ENCODE data around the gene KRT31. TPM values are rescaled to one million over a fixed set of nuclear protein-coding genes. Genes with fewer than 3 reads are reported as not detected.

KRT31 gene
- total RNA-seq (not detected), total RNA-seq (0 reads per million in 29 experiments)
- total RNA-seq (2013): not detected

DNA sequence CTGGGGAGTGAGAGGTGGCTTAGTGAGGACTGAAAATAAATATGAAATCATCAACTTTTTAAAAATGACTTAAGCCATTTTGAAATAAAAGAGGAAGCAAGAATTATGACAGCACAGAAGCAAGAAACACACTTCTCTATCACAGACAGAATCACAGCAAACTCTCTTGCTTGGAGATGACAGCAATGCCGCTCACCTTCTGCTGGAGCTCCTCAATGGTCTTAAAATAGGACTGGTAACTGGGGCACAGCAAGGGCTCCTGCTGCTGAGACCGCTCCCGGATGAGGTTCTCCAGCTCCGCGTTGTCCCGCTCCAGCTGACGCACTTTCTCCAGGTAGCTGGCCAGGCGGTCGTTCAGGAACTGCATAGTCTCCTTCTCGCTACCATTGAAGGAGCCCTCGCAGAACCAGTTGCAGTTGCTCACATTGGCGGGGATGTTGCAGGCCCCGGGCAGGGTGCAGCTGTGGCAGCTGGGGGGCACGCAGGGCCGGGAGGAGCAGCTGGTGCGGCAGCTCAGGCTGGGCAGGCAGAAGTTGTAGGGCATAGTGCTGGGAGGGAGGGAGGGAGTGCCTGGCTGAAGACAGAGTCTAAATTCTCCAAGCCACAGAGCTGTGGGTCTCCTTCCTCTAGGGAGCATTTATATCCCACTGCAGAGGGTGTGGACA, at the start of gene KRT31:
TSS of gene KRT31 (minus strand) at position 613 of the 665 bp plus-strand sequence. CDS start at position 544, 69 bp downstream.
- POLR2A ChIA-PET: no interaction called here
- CTCF ChIA-PET: no interaction called here
- H3K27ac Mint-ChIP-seq: no peak within 1 kb of the TSS

DNA sequence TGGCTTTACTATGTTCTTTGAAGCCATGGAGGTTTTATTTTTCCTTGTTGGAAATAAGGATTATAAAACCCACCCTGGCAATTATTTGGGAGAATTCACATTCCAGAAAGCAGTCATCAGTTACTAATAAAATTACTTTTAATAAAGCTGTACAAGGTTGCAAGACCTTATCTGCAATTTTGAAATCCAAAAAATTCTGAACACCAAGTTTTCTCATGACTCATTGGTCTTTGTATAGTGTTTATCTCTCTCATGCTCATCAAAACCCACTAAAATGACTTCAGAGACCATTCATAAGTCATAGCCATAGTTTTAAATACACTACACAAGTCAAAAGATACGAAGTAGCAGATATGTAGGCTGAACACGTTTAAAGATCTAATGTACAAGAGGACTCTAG, 49.4 kb upstream of the KRT31 start:
- H3K9me3 Mint-ChIP-seq: no peaks in the 10 kb centered on the region
- H3K36me3 Mint-ChIP-seq: no peaks in the 10 kb centered on the region
- DNase-seq (no peak), ATAC-seq (replicated peaks in 1 of 4) (no peak)
- Histone ChIP-seq H3K4me3 (ENCODE audit: control insufficient read depth in 1 of 2, extremely low read depth in 1 of 2, low read length in 1 of 2) (no peak overlapping the region), H3K4me1 (ENCODE audit: control insufficient read depth in 1 of 2, extremely low read depth in 1 of 2, insufficient read depth in 2 of 2, low read length in 2 of 2) (no peaks in the 10 kb centered on the region), H3K36me3 (ENCODE audit: control insufficient read depth in 2 of 2, extremely low read depth in 1 of 2, insufficient read depth in 1 of 2, low read length in 1 of 2) (no peaks in the 10 kb centered on the region), H3K27ac (ENCODE audit: low read length) (no peak overlapping the region), H3K27me3 (replicated peaks in 1 of 2; ENCODE audit: control insufficient read depth in 2 of 2, extremely low read depth in 1 of 2, insufficient read depth in 2 of 2, low read length in 1 of 2) (peaks cover 0 to 18% of the 10 kb centered on the region in 2 experiments), H3K9me3 (no peaks in the 10 kb centered on the region)
- 60% methylated on average over 2 of the region's 2 CpGs for WGBS (ENCODE audit: insufficient coverage)
- POLR2A ChIA-PET: no interaction called here
- H3K27ac Mint-ChIP-seq: no peak overlapping the region
- H3K4me1 Mint-ChIP-seq: peaks cover 0 to 2% (median 0%) of the 10 kb centered on the region in 3 donors
- no peak overlapping the region for H3K4me3 Mint-ChIP-seq
- peaks cover 7 to 8% of the 10 kb centered on the region in 2 donors for H3K27me3 Mint-ChIP-seq
- CTCF ChIA-PET: no interaction called here

More for the DNA sequence above, at the start of gene KRT31:
- no peak within 1 kb of the TSS for H3K4me3 ChIP-seq (ENCODE audit: control insufficient read depth in 1 of 2, extremely low read depth in 1 of 2, low read length in 1 of 2)
- no peak for ATAC-seq (replicated peaks in 1 of 4)
- no peak for DNase-seq
- no peak within 1 kb of the TSS for H3K27ac ChIP-seq (ENCODE audit: low read length)
- H3K36me3 Mint-ChIP-seq: no peaks in the 10 kb centered on the region
- H3K9me3 Mint-ChIP-seq: no peaks in the 10 kb centered on the region
- WGBS (ENCODE audit: insufficient coverage): 92% methylated on average over 10 of the region's 16 CpGs
- no peaks in the 10 kb centered on the region for H3K9me3 ChIP-seq
- no peaks in the 10 kb centered on the region for H3K36me3 ChIP-seq (ENCODE audit: control insufficient read depth in 2 of 2, extremely low read depth in 1 of 2, insufficient read depth in 1 of 2, low read length in 1 of 2)
- H3K4me3 Mint-ChIP-seq: no peak within 1 kb of the TSS
- H3K27me3 ChIP-seq (replicated peaks in 1 of 2; ENCODE audit: control insufficient read depth in 2 of 2, extremely low read depth in 1 of 2, insufficient read depth in 2 of 2, low read length in 1 of 2): peaks cover 0 to 4% of the 10 kb centered on the region in 2 experiments
- no peaks in the 10 kb centered on the region for H3K4me1 ChIP-seq (ENCODE audit: control insufficient read depth in 1 of 2, extremely low read depth in 1 of 2, insufficient read depth in 2 of 2, low read length in 2 of 2)
- H3K4me1 Mint-ChIP-seq: peaks cover under 1 to 12% (median 3%) of the 10 kb centered on the region in 3 donors
- H3K27me3 Mint-ChIP-seq: peaks cover 3 to 4% of the 10 kb centered on the region in 2 donors

DNA sequence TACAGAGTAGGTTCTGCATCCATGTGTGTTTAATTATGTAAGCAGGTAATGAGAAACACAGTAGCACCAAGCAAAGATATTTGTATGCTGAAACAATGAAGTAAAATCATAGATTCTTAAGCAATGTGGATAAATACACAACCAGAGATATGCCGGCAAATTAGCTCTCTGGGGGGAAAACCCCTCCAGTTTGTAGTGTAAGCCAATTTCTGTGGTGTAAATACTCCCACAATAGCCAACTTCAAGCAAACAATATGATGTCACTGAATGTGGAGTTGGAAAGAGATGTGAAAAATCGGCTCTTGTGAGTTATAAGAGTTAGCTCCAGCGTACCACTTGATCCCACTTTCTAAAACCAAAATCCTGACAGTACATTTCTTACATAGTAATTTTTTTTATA, 47.2 kb upstream of the KRT31 start:
- Histone ChIP-seq H3K4me3 (ENCODE audit: control insufficient read depth in 1 of 2, extremely low read depth in 1 of 2, low read length in 1 of 2) (no peak overlapping the region), H3K36me3 (ENCODE audit: control insufficient read depth in 2 of 2, extremely low read depth in 1 of 2, insufficient read depth in 1 of 2, low read length in 1 of 2) (no peaks in the 10 kb centered on the region), H3K27me3 (replicated peaks in 1 of 2; ENCODE audit: control insufficient read depth in 2 of 2, extremely low read depth in 1 of 2, insufficient read depth in 2 of 2, low read length in 1 of 2) (peaks cover 0 to 26% of the 10 kb centered on the region in 2 experiments), H3K4me1 (ENCODE audit: control insufficient read depth in 1 of 2, extremely low read depth in 1 of 2, insufficient read depth in 2 of 2, low read length in 2 of 2) (no peaks in the 10 kb centered on the region), H3K27ac (ENCODE audit: low read length) (no peak overlapping the region), H3K9me3 (no peaks in the 10 kb centered on the region)
- no peak overlapping the region for H3K27ac Mint-ChIP-seq
- no peaks in the 10 kb centered on the region for H3K9me3 Mint-ChIP-seq
- ChIA-PET POLR2A (no interaction called here), CTCF (interaction anchor here in 1 of 2 donors (0.5 kb wide), 1 partner anchor 235 kb away, joined by 7 read pairs; no protein-coding TSS in a partner anchor)
- DNase-seq (no peak), ATAC-seq (replicated peaks in 1 of 4) (no peak)
- H3K4me3 Mint-ChIP-seq: no peak overlapping the region
- H3K4me1 Mint-ChIP-seq: peaks cover 0 to 2% (median 0%) of the 10 kb centered on the region in 3 donors
- WGBS (ENCODE audit: insufficient coverage): no CpG with 5 or more reads among the region's 3 CpGs
- H3K27me3 Mint-ChIP-seq: peaks cover 4 to 7% of the 10 kb centered on the region in 2 donors
- no peaks in the 10 kb centered on the region for H3K36me3 Mint-ChIP-seq

DNA sequence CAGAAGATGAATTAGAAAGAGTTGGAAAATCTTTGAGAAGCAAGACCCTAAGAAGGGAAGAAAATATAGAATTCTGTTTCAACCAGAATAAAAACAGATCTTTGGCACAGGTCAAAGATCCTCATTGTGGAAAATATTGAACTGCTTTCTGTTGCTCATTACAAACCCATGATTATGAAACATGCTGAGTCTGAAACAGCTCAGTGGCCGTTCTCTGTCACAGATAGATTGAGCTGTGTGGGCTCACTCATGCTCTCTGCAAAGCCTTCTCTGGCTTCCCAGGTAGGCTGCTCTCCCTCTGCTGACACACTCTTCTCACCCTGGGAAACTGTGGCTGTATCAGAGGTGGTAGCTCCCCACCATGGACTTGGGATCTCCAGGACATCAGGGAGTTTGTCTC, 46.8 kb upstream of the KRT31 start:
- CTCF ChIA-PET: interaction anchor here in 1 of 2 donors (0.5 kb wide), 1 partner anchor 236 kb away, joined by 7 read pairs; no protein-coding TSS in a partner anchor
- DNase-seq (no peak), ATAC-seq (replicated peaks in 1 of 4) (no peak)
- Histone ChIP-seq H3K4me3 (ENCODE audit: control insufficient read depth in 1 of 2, extremely low read depth in 1 of 2, low read length in 1 of 2) (no peak overlapping the region), H3K27ac (ENCODE audit: low read length) (no peak overlapping the region), H3K9me3 (no peaks in the 10 kb centered on the region), H3K27me3 (replicated peaks in 1 of 2; ENCODE audit: control insufficient read depth in 2 of 2, extremely low read depth in 1 of 2, insufficient read depth in 2 of 2, low read length in 1 of 2) (peaks cover 0 to 24% of the 10 kb centered on the region in 2 experiments), H3K4me1 (ENCODE audit: control insufficient read depth in 1 of 2, extremely low read depth in 1 of 2, insufficient read depth in 2 of 2, low read length in 2 of 2) (no peaks in the 10 kb centered on the region), H3K36me3 (ENCODE audit: control insufficient read depth in 2 of 2, extremely low read depth in 1 of 2, insufficient read depth in 1 of 2, low read length in 1 of 2) (no peaks in the 10 kb centered on the region)
- WGBS (ENCODE audit: insufficient coverage): 57% methylated on average over 1 of the region's 1 CpG
- POLR2A ChIA-PET: no interaction called here
- no peaks in the 10 kb centered on the region for H3K36me3 Mint-ChIP-seq
- no peaks in the 10 kb centered on the region for H3K9me3 Mint-ChIP-seq
- H3K27me3 Mint-ChIP-seq: peaks cover under 1 to 11% of the 10 kb centered on the region in 2 donors
- no peak overlapping the region for H3K27ac Mint-ChIP-seq
- H3K4me3 Mint-ChIP-seq: no peak overlapping the region
- peaks cover 0 to 2% (median 0%) of the 10 kb centered on the region in 3 donors for H3K4me1 Mint-ChIP-seq

DNA sequence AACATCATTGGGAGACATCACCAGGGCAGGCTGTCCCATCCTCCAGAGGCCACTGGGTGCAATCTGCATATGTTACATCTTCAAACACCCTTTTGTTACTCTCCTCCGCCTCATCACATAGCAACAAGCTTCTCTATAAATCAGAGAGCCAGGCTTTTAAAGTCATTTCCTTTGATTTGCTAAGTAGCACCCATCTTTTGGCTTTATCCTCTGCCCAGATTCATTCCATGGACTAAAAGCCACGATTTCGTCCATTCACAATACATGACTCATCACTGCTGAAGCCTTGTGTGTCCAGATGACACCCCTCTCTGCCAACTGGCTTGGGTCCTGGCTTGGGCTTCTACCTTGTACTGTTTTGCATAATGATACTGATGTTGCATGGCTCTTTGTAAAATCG, 45.3 kb upstream of the KRT31 start:
- Histone ChIP-seq H3K27ac (ENCODE audit: low read length) (no peak overlapping the region), H3K4me1 (ENCODE audit: control insufficient read depth in 1 of 2, extremely low read depth in 1 of 2, insufficient read depth in 2 of 2, low read length in 2 of 2) (no peaks in the 10 kb centered on the region), H3K27me3 (replicated peaks in 1 of 2; ENCODE audit: control insufficient read depth in 2 of 2, extremely low read depth in 1 of 2, insufficient read depth in 2 of 2, low read length in 1 of 2) (peaks cover 0 to 21% of the 10 kb centered on the region in 2 experiments), H3K9me3 (no peaks in the 10 kb centered on the region), H3K4me3 (ENCODE audit: control insufficient read depth in 1 of 2, extremely low read depth in 1 of 2, low read length in 1 of 2) (no peak overlapping the region), H3K36me3 (ENCODE audit: control insufficient read depth in 2 of 2, extremely low read depth in 1 of 2, insufficient read depth in 1 of 2, low read length in 1 of 2) (no peaks in the 10 kb centered on the region)
- DNase-seq (no peak), ATAC-seq (replicated peaks in 1 of 4) (no peak)
- 81% methylated on average over 3 of the region's 4 CpGs for WGBS (ENCODE audit: insufficient coverage)
- peaks cover 0 to 2% (median 0%) of the 10 kb centered on the region in 3 donors for H3K4me1 Mint-ChIP-seq
- H3K9me3 Mint-ChIP-seq: no peaks in the 10 kb centered on the region
- no peaks in the 10 kb centered on the region for H3K36me3 Mint-ChIP-seq
- no peak overlapping the region for H3K4me3 Mint-ChIP-seq
- no peak overlapping the region for H3K27ac Mint-ChIP-seq
- ChIA-PET CTCF (no interaction called here), POLR2A (no interaction called here)
- H3K27me3 Mint-ChIP-seq: peaks cover 0 to 11% of the 10 kb centered on the region in 2 donors

DNA sequence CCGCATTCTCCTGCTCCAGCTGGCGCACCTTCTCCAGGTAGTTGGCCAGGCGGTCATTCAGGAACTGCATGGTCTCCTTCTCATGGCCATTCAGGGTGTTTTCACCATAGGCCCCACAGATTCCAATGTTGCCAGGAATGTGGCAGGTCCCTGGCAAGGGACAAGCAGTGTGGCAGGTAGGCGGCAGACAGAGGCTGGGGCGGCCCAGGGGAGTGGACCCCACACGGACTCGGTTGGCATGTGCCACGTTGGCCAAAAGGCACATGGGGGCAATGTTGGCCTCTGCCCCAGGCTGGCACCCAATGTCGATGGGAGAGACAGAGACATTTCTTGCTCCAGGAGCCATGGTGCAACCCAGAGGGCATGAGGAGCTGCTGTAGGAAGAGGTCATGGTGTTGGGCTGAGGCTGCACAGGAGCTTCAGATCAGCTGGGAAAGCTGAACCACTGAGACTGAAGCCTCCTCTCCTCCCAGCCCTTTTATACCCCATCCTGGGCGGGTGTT, 43.2 kb upstream of the KRT31 start, which contains the start of gene KRT38:
TSS of gene KRT38 (minus strand) at position 453 of the 503 bp plus-strand sequence. CDS start at position 391, 62 bp downstream.
- Histone ChIP-seq H3K4me1 (ENCODE audit: control insufficient read depth in 1 of 2, extremely low read depth in 1 of 2, insufficient read depth in 2 of 2, low read length in 2 of 2) (no peaks in the 10 kb centered on the region), H3K27ac (ENCODE audit: low read length) (no peak within 1 kb of the TSS), H3K27me3 (replicated peaks in 1 of 2; ENCODE audit: control insufficient read depth in 2 of 2, extremely low read depth in 1 of 2, insufficient read depth in 2 of 2, low read length in 1 of 2) (peaks cover 0 to 24% of the 10 kb centered on the region in 2 experiments), H3K9me3 (no peaks in the 10 kb centered on the region), H3K36me3 (ENCODE audit: control insufficient read depth in 2 of 2, extremely low read depth in 1 of 2, insufficient read depth in 1 of 2, low read length in 1 of 2) (no peaks in the 10 kb centered on the region), H3K4me3 (ENCODE audit: control insufficient read depth in 1 of 2, extremely low read depth in 1 of 2, low read length in 1 of 2) (no peak within 1 kb of the TSS)
- Mint-ChIP-seq H3K4me1 (no peaks in the 10 kb centered on the region), H3K36me3 (no peaks in the 10 kb centered on the region), H3K9me3 (no peaks in the 10 kb centered on the region), H3K4me3 (no peak within 1 kb of the TSS), H3K27me3 (peaks cover 0 to 11% of the 10 kb centered on the region in 2 donors), H3K27ac (no peak within 1 kb of the TSS)
- ATAC-seq (replicated peaks in 1 of 4) (no peak), DNase-seq (no peak)
- ChIA-PET POLR2A (no interaction called here), CTCF (no interaction called here)
- WGBS (ENCODE audit: insufficient coverage): 77% methylated on average over 9 of the region's 10 CpGs

All from T-cell (primary cell).